Neural cell (in vitro differentiated cells): ENCODE results near the gene ETNK1. TPM values are rescaled to one million over a fixed set of nuclear protein-coding genes. Genes with fewer than 3 reads are reported as not detected.

ENCODE experiments used
- H2AFZ ChIP-seq: fragments of 200-600, 300-800 bp; sonication (generic), shearing (Covaris generic); 2 replicates; pipeline ENCODE4 v1.6.0; 2014; ENCODE audit warnings: low read depth, mild to moderate bottlenecking, antibody characterized with exemption, low read length, moderate library complexity
- H3F3A ChIP-seq: fragments of 200-600 bp; shearing (Covaris generic); 2 replicates; pipeline ENCODE4 v1.6.1; 2016; ENCODE audit warnings: mild to moderate bottlenecking, moderate library complexity, mixed read lengths, antibody characterized with exemption, low read length; ENCODE audit not compliant: insufficient read depth, poor library complexity, severe bottlenecking
- H3K27ac ChIP-seq: fragments of 200-600, 300-800 bp; sonication (generic), shearing (Covaris generic); 2 replicates; pipeline ENCODE4 v1.5.1; 2014; ENCODE audit warnings: mild to moderate bottlenecking, low read length, moderate library complexity
- H3K27me3 ChIP-seq: fragments of 300-800, 200-600 bp; sonication (generic), shearing (Covaris generic); 2 replicates; pipeline ENCODE4 v1.6.0; 2014; ENCODE audit warnings: mild to moderate bottlenecking, low read depth, low read length, moderate library complexity; ENCODE audit not compliant: insufficient read depth
- H3K36me3 ChIP-seq: fragments of 300-800, 200-600 bp; sonication (generic), shearing (Covaris generic); 2 replicates; pipeline ENCODE4 v1.5.1; 2014; ENCODE audit warnings: mild to moderate bottlenecking, antibody characterized with exemption, low read length, moderate library complexity; ENCODE audit not compliant: insufficient read depth
- H3K4me2 ChIP-seq: fragments of 300-800, 200-600 bp; sonication (generic), shearing (Covaris generic); 2 replicates; pipeline ENCODE4 v1.6.0; 2014; ENCODE audit warnings: mild to moderate bottlenecking, low read length
- H3K4me3 ChIP-seq: fragments of 300-800, 200-600 bp; sonication (generic), shearing (Covaris generic); 2 replicates; pipeline ENCODE4 v1.5.1; 2014; ENCODE audit warnings: mild to moderate bottlenecking, low read length, moderate library complexity
- H3K79me2 ChIP-seq: fragments of 200-600 bp; shearing (Covaris generic); replicated peaks from 2 replicates; pipeline ENCODE4 v1.6.0; 2014; ENCODE audit warnings: mild to moderate bottlenecking, low read length, moderate library complexity; ENCODE audit not compliant: insufficient read depth
- H3K9ac ChIP-seq: fragments of 300-800, 200-600 bp; sonication (generic), shearing (Covaris generic); 2 replicates; pipeline ENCODE4 v1.6.1; 2016; ENCODE audit warnings: mild to moderate bottlenecking, low read length, mixed read lengths
- H3K9me2 ChIP-seq: fragments of 200-600 bp; shearing (Covaris generic); 2 replicates; pipeline ENCODE4 v1.6.1; 2016; ENCODE audit warnings: mild to moderate bottlenecking, low read length, mixed read lengths; ENCODE audit not compliant: insufficient read depth
- H3K9me3 ChIP-seq: fragments of 200-600, 300-800 bp; sonication (generic), shearing (Covaris generic); 2 replicates; pipeline ENCODE4 v1.6.1; 2016; ENCODE audit warnings: mild to moderate bottlenecking, mixed run types, low read length, moderate library complexity, mixed read lengths
- H4K20me1 ChIP-seq: fragments of 200-600 bp; shearing (Covaris generic); 2 replicates; pipeline ENCODE4 v1.6.1; 2016; ENCODE audit warnings: mild to moderate bottlenecking, mixed run types; ENCODE audit not compliant: insufficient read depth
- CTCF ChIP-seq: fragments of 450-650 bp; IDR thresholded peaks from 2 replicates; pipeline ENCODE4 v1.5.1; 2014; ENCODE audit warnings: antibody characterized with exemption, mild to moderate bottlenecking, moderate library complexity; ENCODE audit not compliant: poor library complexity, severe bottlenecking
- EP300 ChIP-seq: fragments of 450-650 bp; conservative IDR thresholded peaks from 2 replicates; pipeline ENCODE4 v1.6.1; 2014; ENCODE audit warnings: antibody characterized with exemption, mild to moderate bottlenecking, moderate library complexity; ENCODE audit not compliant: poor library complexity, severe bottlenecking
- EZH2 ChIP-seq: fragments of 200-600, 300-800 bp; shearing (Covaris generic), sonication (generic); IDR thresholded peaks from 2 replicates; pipeline ENCODE4 v1.6.1; 2014; ENCODE audit warnings: antibody characterized with exemption, low read length, borderline replicate concordance, mild to moderate bottlenecking; ENCODE audit not compliant: insufficient read depth, poor library complexity, severe bottlenecking
- MXI1 ChIP-seq: fragments of 450-650 bp; conservative IDR thresholded peaks from 2 replicates; pipeline ENCODE4 v1.6.1; 2014; ENCODE audit warnings: antibody characterized with exemption, mild to moderate bottlenecking; ENCODE audit not compliant: poor library complexity, severe bottlenecking
- POLR2AphosphoS5 ChIP-seq: IDR thresholded peaks from 2 replicates; pipeline ENCODE4 v1.6.1; 2012
- RAD21 ChIP-seq: fragments of 450-650 bp; conservative IDR thresholded peaks from 2 replicates; pipeline ENCODE4 v1.6.1; 2014; ENCODE audit warnings: antibody characterized with exemption, mild to moderate bottlenecking, moderate library complexity
- REST ChIP-seq: IDR thresholded peaks from 2 replicates; pipeline ENCODE4 v1.6.1; 2012; ENCODE audit warnings: borderline replicate concordance
- SMC3 ChIP-seq: fragments of 450-650 bp; conservative IDR thresholded peaks from 2 replicates; pipeline ENCODE4 v1.6.1; 2014; ENCODE audit warnings: antibody characterized with exemption, mild to moderate bottlenecking, moderate library complexity; ENCODE audit not compliant: poor library complexity
- TAF1 ChIP-seq: IDR thresholded peaks from 2 replicates; pipeline ENCODE4 v1.6.1; 2012; ENCODE audit warnings: low read depth
- polyA plus RNA-seq: library from polyadenylated mRNA; depleted of rRNA; stranded (reverse); fragments of >200 nt; gene quantifications from 2 replicates; pipeline ENCODE4 v1.2.3, GENCODE V29; 2014

Gene ETNK1
- polyA plus RNA-seq, 1 donor from 2014 or later: 78.5 TPM

GRCh38 chr12:22576473-22576872 lies 48.5 kb upstream of the ETNK1 start:
- Histone ChIP-seq H3K27me3 (no peaks in the 10 kb centered on the region), H4K20me1 (no peaks in the 10 kb centered on the region), H2AFZ (no peak overlapping the region), H3K9ac (no peak overlapping the region), H3K9me2 (no peaks in the 10 kb centered on the region), H3K4me3 (no peak overlapping the region), H3F3A (no peaks in the 10 kb centered on the region), H3K79me2 (no peaks in the 10 kb centered on the region), H3K27ac (no peak overlapping the region), H3K9me3 (no peaks in the 10 kb centered on the region), H3K4me2 (no peak overlapping the region), H3K36me3 (no peaks in the 10 kb centered on the region)
- TF ChIP-seq EZH2: no peak
- TF ChIP-seq RAD21: no peak
- no peak for TF ChIP-seq MXI1
- no peak for TF ChIP-seq EP300
- TF ChIP-seq POLR2AphosphoS5: no peak
- TF ChIP-seq REST: no peak
- TF ChIP-seq CTCF: no peak
- TF ChIP-seq SMC3: no peak
- no peak for TF ChIP-seq TAF1

GRCh38 chr12:22577667-22578066 lies 47.3 kb upstream of the ETNK1 start:
- Histone ChIP-seq H3K9me3 (no peaks in the 10 kb centered on the region), H3K79me2 (no peaks in the 10 kb centered on the region), H2AFZ (no peak overlapping the region), H3K27ac (no peak overlapping the region), H3K4me3 (no peak overlapping the region), H3K36me3 (no peaks in the 10 kb centered on the region), H3K9me2 (no peaks in the 10 kb centered on the region), H4K20me1 (no peaks in the 10 kb centered on the region), H3K9ac (no peak overlapping the region), H3K27me3 (no peaks in the 10 kb centered on the region), H3K4me2 (no peak overlapping the region), H3F3A (no peaks in the 10 kb centered on the region)
- TF ChIP-seq EZH2 (no peak), SMC3 (no peak), TAF1 (no peak), REST (no peak), MXI1 (no peak), CTCF (no peak), EP300 (no peak), RAD21 (no peak), POLR2AphosphoS5 (no peak)
